Spinal cord (tissue), 10 donors: ENCODE results near the gene TPM2. TPM values are rescaled to one million over a fixed set of nuclear protein-coding genes. Genes with fewer than 3 reads are reported as not detected.
A peak's percentile ranks its signal among the peaks of the same experiment; 100 is the strongest.

Experiments used
- DNase-seq, 6 donors: peaks; one replicate each; pipeline versions ENCODE4 v3.0.0 to v3.0.0-alpha.2; 2013 to 2015; ENCODE audit warnings: low spot score in 6 of 6, low read depth in 4 of 6
- H3K27ac ChIP-seq: one replicate; pipeline ENCODE4 v1.5.1; 2013; ENCODE audit warnings: low read depth, low read length, control low read depth
- H3K27me3 ChIP-seq: one replicate; pipeline ENCODE4 v1.6.1; 2013; ENCODE audit warnings: low read length; ENCODE audit not compliant: control insufficient read depth, insufficient read depth
- H3K36me3 ChIP-seq: one replicate; pipeline ENCODE4 v1.6.1; 2013; ENCODE audit warnings: low read length; ENCODE audit not compliant: control insufficient read depth, insufficient read depth
- H3K4me1 ChIP-seq: one replicate; pipeline ENCODE4 v1.6.1; 2013; ENCODE audit warnings: low read length; ENCODE audit not compliant: control insufficient read depth, insufficient read depth
- H3K4me3 ChIP-seq: one replicate; pipeline ENCODE4 v1.5.1; 2013; ENCODE audit warnings: low read depth, low read length, control low read depth
- H3K9me3 ChIP-seq: one replicate; pipeline ENCODE4 v1.6.1; 2013; ENCODE audit warnings: low read length; ENCODE audit not compliant: control insufficient read depth, insufficient read depth
- WGBS: methylation state at CpG from one replicate; pipeline ENCODE4 v1.1.5; 2013; ENCODE audit warnings: missing lambda C conversion rate; ENCODE audit not compliant: insufficient coverage; 5-methylcytosine and 5-hydroxymethylcytosine counted together
- polyA plus RNA-seq, 2 donors: library from polyadenylated mRNA; unstranded; fragments of 120-200 nt; gene quantifications; one replicate each; pipeline ENCODE4 v1.2.1, GENCODE V29; 2013; ENCODE audit not compliant: insufficient read length in 2 of 2
- total RNA-seq, 2 donors: library from RNA; depleted of rRNA in 1 of 2; stranded (reverse); fragments of 120-200 nt in 1 of 2; fragments of >200 nt in 1 of 2; gene quantifications; one replicate each; pipeline versions ENCODE4 v1.2.3 to v1.2.4, GENCODE V29; 2013 to 2014
- donor health status: healthy.

TPM2 gene
- total and polyA plus RNA-seq, 4 donors = 29.6 to 191 (median 96.9) TPM

DNA sequence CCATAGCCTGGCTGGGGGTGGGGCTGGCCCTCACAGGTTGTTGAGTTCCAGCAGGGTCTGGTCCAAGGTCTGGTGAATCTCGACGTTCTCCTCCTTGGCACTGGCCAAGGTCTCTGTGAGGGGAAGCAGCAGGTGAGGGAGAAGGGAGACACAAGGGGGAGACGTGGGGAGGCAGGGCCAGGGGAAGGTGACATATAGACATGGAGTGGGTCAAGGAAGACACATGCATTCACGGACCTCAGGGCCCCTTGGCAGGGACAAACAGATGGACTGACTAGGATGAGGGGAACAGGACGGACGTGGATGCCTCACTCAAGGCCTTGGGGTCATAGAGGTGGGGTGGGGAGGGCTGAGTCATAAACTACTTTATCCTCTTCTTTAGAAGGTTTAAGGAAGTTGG, 7.7 kb downstream of the TPM2 start:
- DNase-seq = no peak
- no peak overlapping the region for H3K4me3 ChIP-seq
- H3K4me1 ChIP-seq = peaks cover 12% of the 10 kb centered on the region
- WGBS = 87% methylated on average over 4 of the region's 6 CpGs
- no peak overlapping the region for H3K27ac ChIP-seq
- H3K27me3 ChIP-seq = no peaks in the 10 kb centered on the region
- no peaks in the 10 kb centered on the region for H3K9me3 ChIP-seq
- peaks cover 18% of the 10 kb centered on the region for H3K36me3 ChIP-seq

DNA sequence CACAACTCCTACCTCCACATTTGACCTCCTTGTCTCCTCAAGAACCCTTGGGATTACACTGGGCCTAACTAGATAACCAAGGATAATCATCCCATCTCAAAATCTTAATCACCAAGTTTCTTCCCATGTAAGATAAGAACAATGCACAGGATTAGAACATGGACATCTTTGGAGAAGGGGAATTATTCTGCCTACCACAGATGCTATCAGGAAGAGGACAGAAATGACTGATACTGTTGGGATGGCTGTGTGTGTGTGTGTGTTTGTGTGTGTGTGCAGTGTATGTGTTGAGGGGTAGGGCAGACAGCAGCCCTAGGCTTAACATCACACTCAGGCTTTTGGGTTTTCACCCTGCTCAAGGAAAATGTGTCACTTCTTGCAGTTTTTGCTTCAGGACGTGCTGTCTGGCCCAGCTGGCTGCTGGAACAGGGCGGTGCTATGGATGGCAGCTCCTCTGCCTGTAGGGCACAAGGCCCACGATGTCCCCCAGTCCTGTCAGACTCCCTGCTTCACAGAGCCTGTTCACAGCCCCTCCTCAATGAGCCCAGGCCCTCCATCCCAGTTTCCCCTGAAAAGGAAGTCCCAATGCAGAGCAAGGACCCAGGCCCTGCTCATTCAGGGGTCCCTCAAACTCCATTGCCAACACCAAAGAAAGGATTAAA, 8.3 kb downstream of the TPM2 start:
- H3K27me3 ChIP-seq = no peaks in the 10 kb centered on the region
- peaks cover 9% of the 10 kb centered on the region for H3K4me1 ChIP-seq
- DNase-seq = no peak
- H3K4me3 ChIP-seq = no peak overlapping the region
- peaks cover 18% of the 10 kb centered on the region for H3K36me3 ChIP-seq
- H3K27ac ChIP-seq = no peak overlapping the region
- no peaks in the 10 kb centered on the region for H3K9me3 ChIP-seq
- WGBS = 71% methylated on average over 3 of the region's 3 CpGs

DNA sequence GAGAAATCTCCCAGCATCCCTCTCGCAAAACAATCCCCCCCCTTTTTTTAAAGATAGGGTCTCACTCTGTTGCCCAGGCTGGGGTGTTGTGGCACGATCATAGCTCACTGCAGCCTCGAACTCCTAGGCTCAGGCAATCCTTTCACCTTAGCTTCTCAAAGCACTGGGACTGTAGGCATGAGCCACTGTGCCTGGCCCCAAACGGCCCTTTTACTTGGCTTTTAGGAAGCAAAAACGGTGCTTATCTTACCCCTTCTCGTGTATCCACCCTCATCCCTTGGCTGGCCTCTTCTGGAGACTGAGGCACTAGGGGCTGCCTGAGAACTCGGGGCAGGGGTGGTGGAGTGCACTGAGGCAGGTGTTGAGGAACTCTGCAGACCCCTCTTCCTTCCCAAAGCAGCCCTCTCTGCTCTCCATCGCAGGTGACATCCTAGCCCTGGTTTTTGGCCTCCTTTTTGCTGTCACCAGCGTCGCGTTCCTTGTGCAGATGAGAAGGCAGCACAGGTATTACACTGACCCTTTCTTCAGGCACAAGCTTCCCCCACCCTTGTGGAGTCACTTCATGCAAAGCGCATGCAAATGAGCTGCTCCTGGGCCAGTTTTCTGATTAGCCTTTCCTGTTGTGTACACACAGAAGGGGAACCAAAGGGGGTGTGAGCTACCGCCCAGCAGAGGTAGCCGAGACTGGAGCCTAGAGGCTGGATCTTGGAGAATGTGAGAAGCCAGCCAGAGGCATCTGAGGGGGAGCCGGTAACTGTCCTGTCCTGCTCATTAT, 9.2 kb downstream of the TPM2 start:
- Histone ChIP-seq H3K27me3 (no peaks in the 10 kb centered on the region), H3K36me3 (peaks cover 17% of the 10 kb centered on the region), H3K4me1 (peaks cover 9% of the 10 kb centered on the region), H3K27ac (no peak overlapping the region), H3K9me3 (no peaks in the 10 kb centered on the region), H3K4me3 (no peak overlapping the region)
- DNase-seq = no peak
- 47% methylated on average over 14 of the region's 15 CpGs for WGBS

DNA sequence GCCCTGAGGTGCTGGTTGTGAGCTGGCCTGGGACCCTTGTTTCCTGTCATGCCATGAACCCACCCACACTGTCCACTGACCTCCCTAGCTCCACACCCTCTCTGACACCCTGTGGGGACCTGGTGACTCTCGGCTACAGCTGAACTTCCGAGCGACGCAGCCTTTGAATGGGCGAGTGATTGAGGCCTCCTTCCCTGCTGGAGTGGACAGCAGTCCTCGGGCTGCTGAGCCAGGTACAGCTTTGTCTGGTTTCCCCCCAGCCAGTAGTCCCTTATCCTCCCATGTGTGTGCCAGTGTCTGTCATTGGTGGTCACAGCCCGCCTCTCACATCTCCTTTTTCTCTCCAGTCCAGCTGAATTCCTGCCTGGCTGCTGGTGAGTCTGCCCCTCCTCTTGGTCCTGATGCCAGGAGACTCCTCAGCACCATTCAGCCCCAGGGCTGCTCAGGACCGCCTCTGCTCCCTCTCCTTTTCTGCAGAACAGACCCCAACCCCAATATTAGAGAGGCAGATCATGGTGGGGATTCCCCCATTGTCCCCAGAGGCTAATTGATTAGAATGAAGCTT, 9.9 kb downstream of the TPM2 start:
- DNase-seq = no peak
- peaks cover 10% of the 10 kb centered on the region for H3K36me3 ChIP-seq
- 79% methylated on average over 8 of the region's 8 CpGs for WGBS
- H3K4me3 ChIP-seq = no peak overlapping the region
- H3K4me1 ChIP-seq = peaks cover 13% of the 10 kb centered on the region
- no peaks in the 10 kb centered on the region for H3K27me3 ChIP-seq
- H3K27ac ChIP-seq = no peak overlapping the region
- H3K9me3 ChIP-seq = no peaks in the 10 kb centered on the region

DNA sequence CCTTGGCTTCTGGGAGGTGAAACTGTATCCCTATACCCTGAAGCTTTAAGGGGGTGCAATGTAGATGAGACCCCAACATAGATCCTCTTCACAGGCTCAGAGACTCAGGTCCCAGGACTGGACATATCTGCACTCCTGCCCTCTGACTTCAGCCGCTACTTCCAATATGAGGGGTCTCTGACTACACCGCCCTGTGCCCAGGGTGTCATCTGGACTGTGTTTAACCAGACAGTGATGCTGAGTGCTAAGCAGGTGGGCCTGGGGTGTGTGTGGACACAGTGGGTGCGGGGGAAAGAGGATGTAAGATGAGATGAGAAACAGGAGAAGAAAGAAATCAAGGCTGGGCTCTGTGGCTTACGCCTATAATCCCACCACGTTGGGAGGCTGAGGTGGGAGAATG, 10.6 kb downstream of the TPM2 start:
- Histone ChIP-seq H3K4me3 (no peak overlapping the region), H3K27ac (no peak overlapping the region), H3K9me3 (no peaks in the 10 kb centered on the region), H3K4me1 (peaks cover 13% of the 10 kb centered on the region), H3K27me3 (no peaks in the 10 kb centered on the region), H3K36me3 (peaks cover 5% of the 10 kb centered on the region)
- no peak for DNase-seq
- WGBS = 100% methylated on average over 2 of the region's 5 CpGs

DNA sequence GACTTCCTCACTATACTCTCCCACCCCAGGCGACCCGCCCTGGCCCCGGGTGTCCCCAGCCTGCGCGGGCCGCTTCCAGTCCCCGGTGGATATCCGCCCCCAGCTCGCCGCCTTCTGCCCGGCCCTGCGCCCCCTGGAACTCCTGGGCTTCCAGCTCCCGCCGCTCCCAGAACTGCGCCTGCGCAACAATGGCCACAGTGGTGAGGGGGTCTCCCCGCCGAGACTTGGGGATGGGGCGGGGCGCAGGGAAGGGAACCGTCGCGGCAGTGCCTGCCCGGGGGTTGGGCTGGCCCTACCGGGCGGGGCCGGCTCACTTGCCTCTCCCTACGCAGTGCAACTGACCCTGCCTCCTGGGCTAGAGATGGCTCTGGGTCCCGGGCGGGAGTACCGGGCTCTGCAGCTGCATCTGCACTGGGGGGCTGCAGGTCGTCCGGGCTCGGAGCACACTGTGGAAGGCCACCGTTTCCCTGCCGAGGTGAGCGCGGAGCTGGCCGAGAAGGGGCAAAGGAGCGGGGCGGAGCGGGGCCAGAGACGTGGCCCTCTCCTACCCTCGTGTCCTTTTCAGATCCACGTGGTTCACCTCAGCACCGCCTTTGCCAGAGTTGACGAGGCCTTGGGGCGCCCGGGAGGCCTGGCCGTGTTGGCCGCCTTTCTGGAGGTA, 13.9 kb downstream of the TPM2 start:
- Histone ChIP-seq H3K4me3 (peak overlapping the region; percentile 62), H3K36me3 (no peaks in the 10 kb centered on the region), H3K27ac (peak overlapping the region; percentile 7), H3K4me1 (peaks cover 22% of the 10 kb centered on the region), H3K27me3 (no peaks in the 10 kb centered on the region), H3K9me3 (no peaks in the 10 kb centered on the region)
- DNase-seq = peak in 4 of 6 donors; percentile 56 to 96 (median 77)
- 3% methylated on average over 51 of the region's 51 CpGs for WGBS

DNA sequence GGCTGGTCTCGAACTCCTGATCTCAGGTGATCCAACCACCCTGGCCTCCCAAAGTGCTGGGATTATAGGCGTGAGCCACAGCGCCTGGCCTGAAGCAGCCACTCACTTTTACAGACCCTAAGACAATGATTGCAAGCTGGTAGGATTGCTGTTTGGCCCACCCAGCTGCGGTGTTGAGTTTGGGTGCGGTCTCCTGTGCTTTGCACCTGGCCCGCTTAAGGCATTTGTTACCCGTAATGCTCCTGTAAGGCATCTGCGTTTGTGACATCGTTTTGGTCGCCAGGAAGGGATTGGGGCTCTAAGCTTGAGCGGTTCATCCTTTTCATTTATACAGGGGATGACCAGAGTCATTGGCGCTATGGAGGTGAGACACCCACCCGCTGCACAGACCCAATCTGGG, 14.5 kb downstream of the TPM2 start:
- Histone ChIP-seq H3K9me3 (no peaks in the 10 kb centered on the region), H3K27ac (no peak overlapping the region), H3K4me1 (peaks cover 22% of the 10 kb centered on the region), H3K27me3 (no peaks in the 10 kb centered on the region), H3K36me3 (no peaks in the 10 kb centered on the region), H3K4me3 (peak overlapping the region; percentile 62)
- peak in 1 of 6 donors; percentile 49 for DNase-seq
- WGBS = 26% methylated on average over 12 of the region's 13 CpGs

DNA sequence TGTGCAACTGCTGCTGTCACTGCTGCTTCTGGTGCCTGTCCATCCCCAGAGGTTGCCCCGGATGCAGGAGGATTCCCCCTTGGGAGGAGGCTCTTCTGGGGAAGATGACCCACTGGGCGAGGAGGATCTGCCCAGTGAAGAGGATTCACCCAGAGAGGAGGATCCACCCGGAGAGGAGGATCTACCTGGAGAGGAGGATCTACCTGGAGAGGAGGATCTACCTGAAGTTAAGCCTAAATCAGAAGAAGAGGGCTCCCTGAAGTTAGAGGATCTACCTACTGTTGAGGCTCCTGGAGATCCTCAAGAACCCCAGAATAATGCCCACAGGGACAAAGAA, 15.7 kb downstream of the TPM2 start:
- 71% methylated on average over 3 of the region's 3 CpGs for WGBS
- Histone ChIP-seq H3K27ac (no peak overlapping the region), H3K4me3 (no peak overlapping the region)

DNA sequence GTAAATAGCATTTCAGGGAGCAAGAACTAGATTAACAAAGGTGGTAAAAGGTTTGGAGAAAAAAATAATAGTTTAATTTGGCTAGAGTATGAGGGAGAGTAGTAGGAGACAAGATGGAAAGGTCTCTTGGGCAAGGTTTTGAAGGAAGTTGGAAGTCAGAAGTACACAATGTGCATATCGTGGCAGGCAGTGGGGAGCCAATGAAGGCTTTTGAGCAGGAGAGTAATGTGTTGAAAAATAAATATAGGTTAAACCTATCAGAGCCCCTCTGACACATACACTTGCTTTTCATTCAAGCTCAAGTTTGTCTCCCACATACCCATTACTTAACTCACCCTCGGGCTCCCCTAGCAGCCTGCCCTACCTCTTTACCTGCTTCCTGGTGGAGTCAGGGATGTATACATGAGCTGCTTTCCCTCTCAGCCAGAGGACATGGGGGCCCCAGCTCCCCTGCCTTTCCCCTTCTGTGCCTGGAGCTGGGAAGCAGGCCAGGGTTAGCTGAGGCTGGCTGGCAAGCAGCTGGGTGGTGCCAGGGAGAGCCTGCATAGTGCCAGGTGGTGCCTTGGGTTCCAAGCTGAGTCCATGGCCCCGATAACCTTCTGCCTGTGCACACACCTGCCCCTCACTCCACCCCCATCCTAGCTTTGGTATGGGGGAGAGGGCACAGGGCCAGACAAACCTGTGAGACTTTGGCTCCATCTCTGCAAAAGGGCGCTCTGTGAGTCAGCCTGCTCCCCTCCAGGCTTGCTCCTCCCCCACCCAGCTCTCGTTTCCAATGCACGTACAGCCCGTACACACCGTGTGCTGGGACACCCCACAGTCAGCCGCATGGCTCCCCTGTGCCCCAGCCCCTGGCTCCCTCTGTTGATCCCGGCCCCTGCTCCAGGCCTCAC, 16.3 kb downstream of the TPM2 start, which contains the start of gene CA9:
TSS of gene CA9 (plus strand) at position 797 of the 893 bp plus-strand sequence. CDS start at position 829, 32 bp downstream.
- no peaks in the 10 kb centered on the region for H3K27me3 ChIP-seq
- peaks cover 22% of the 10 kb centered on the region for H3K4me1 ChIP-seq
- peak in 2 of 6 donors; percentile 27 to 87 for DNase-seq
- 48% methylated on average over 7 of the region's 10 CpGs for WGBS
- H3K4me3 ChIP-seq = no peak within 1 kb of the TSS
- H3K27ac ChIP-seq = no peak within 1 kb of the TSS
- no peaks in the 10 kb centered on the region for H3K36me3 ChIP-seq
- H3K9me3 ChIP-seq = no peaks in the 10 kb centered on the region

More for the DNA sequence above, 15.7 kb downstream of the TPM2 start:
- H3K9me3 ChIP-seq = no peaks in the 10 kb centered on the region
- no peak for DNase-seq
- peaks cover 22% of the 10 kb centered on the region for H3K4me1 ChIP-seq
- H3K36me3 ChIP-seq = no peaks in the 10 kb centered on the region
- H3K27me3 ChIP-seq = no peaks in the 10 kb centered on the region
